Measurements from ENCODE around the gene C1GALT1.

DNA sequence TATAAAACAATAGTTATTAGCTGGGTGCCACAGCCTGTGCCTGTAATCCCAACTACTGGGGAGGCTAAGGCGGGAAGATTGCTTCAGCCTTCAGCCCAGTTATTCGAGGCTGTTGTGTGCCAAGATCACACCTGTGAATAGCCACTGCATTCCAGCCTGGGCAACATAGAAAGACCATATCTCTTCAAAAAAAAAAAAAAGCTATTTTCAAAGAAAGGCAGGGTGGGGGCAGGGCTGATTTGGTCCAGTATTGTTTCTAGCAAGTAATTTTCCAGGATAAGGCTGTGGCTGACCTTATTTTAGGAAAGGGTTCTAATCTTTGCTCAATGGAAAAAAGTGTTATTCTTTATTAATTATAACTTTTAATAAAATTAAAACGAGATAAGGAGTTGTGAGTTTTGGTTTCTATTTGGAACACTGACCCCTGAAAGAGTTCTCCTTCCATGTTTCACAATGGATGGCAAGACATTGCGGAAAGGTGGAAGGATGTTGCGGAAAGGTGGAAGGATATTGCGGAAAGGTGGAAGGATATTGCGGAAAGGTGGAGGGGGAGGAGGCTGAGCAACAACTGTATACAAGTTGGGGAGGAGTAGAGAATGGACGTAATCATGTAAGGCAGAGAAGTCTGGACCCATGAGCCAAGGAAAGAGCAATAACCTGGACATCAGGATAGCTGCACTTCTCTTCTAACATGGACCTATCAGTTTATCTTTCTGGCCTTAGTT, 1.5 kb upstream of the C1GALT1 start:
- TF ChIP-seq, protein P1, sequence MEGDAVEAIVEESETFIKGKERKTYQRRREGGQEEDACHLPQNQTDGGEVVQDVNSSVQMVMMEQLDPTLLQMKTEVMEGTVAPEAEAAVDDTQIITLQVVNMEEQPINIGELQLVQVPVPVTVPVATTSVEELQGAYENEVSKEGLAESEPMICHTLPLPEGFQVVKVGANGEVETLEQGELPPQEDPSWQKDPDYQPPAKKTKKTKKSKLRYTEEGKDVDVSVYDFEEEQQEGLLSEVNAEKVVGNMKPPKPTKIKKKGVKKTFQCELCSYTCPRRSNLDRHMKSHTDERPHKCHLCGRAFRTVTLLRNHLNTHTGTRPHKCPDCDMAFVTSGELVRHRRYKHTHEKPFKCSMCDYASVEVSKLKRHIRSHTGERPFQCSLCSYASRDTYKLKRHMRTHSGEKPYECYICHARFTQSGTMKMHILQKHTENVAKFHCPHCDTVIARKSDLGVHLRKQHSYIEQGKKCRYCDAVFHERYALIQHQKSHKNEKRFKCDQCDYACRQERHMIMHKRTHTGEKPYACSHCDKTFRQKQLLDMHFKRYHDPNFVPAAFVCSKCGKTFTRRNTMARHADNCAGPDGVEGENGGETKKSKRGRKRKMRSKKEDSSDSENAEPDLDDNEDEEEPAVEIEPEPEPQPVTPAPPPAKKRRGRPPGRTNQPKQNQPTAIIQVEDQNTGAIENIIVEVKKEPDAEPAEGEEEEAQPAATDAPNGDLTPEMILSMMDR (IDR thresholded peaks at IDR 0.05) = no peak
- no peak for TF ChIP-seq POLR2A (IDR thresholded peaks at IDR 0.05)
